Occipital lobe (tissue), 2 donors: ENCODE data around the gene PRKCQ. TPM values are rescaled to one million over a fixed set of nuclear protein-coding genes. Genes with fewer than 3 reads are reported as not detected.

ENCODE experiments used
- DNase-seq: peaks from one replicate; lab custom pipeline; 2025; lab: John Stamatoyannopoulos, UW
- total RNA-seq: library from RNA; depleted of rRNA; stranded (reverse); fragments of >200 nt; gene quantifications from one replicate; pipeline ENCODE4 v1.2.3, GENCODE V29; 2014

PRKCQ gene
- total RNA-seq, 1 donor from 2014 or later, result 1.4 TPM

- no peak for DNase-seq
These were observed 54.4 kb downstream of the PRKCQ start for GRCh38 chr10:6525599-6526165.

GRCh38 chr10:6522230-6522629 lies 57.8 kb downstream of the PRKCQ start:
- DNase-seq, result no peak

- DNase-seq, result no peak
These were observed 59.9 kb downstream of the PRKCQ start for GRCh38 chr10:6520138-6520537.

GRCh38 chr10:6518791-6519429 lies 61.2 kb downstream of the PRKCQ start:
- no peak for DNase-seq

- DNase-seq, result no peak
These were observed 63.2 kb downstream of the PRKCQ start for GRCh38 chr10:6516929-6517284.

- no peak for DNase-seq
These were observed 63.7 kb downstream of the PRKCQ start for GRCh38 chr10:6516281-6516928.

- no peak for DNase-seq
These were observed 65.0 kb downstream of the PRKCQ start for GRCh38 chr10:6514844-6515780.

- DNase-seq, result no peak
These were observed 65.9 kb downstream of the PRKCQ start for GRCh38 chr10:6514180-6514579.

GRCh38 chr10:6513476-6513875 lies 66.6 kb downstream of the PRKCQ start:
- DNase-seq, result no peak

GRCh38 chr10:6512182-6512581 lies 67.9 kb downstream of the PRKCQ start:
- DNase-seq, result no peak

- no peak for DNase-seq
These were observed 68.7 kb downstream of the PRKCQ start for GRCh38 chr10:6511347-6511746.

- DNase-seq, result no peak
These were observed 72.8 kb downstream of the PRKCQ start for GRCh38 chr10:6507311-6507710.

GRCh38 chr10:6505300-6505699 lies 74.8 kb downstream of the PRKCQ start:
- no peak for DNase-seq

- DNase-seq, result no peak
These were observed 75.8 kb downstream of the PRKCQ start for GRCh38 chr10:6504296-6504695.

GRCh38 chr10:6503171-6503570 lies 76.9 kb downstream of the PRKCQ start:
- no peak for DNase-seq

GRCh38 chr10:6501931-6502330 lies 78.1 kb downstream of the PRKCQ start:
- DNase-seq, result no peak

- DNase-seq, result no peak
These were observed 80.1 kb downstream of the PRKCQ start for GRCh38 chr10:6499974-6500373.

GRCh38 chr10:6498771-6499170 lies 81.3 kb downstream of the PRKCQ start:
- DNase-seq, result no peak

- no peak for DNase-seq
These were observed 82.5 kb downstream of the PRKCQ start for GRCh38 chr10:6497620-6498019.

GRCh38 chr10:6494936-6495592 lies 85.0 kb downstream of the PRKCQ start:
- no peak for DNase-seq

- DNase-seq, result no peak
These were observed 85.6 kb downstream of the PRKCQ start for GRCh38 chr10:6494442-6494819.
